ENCODE data around the gene CEP131.

CEP131 gene

DNA sequence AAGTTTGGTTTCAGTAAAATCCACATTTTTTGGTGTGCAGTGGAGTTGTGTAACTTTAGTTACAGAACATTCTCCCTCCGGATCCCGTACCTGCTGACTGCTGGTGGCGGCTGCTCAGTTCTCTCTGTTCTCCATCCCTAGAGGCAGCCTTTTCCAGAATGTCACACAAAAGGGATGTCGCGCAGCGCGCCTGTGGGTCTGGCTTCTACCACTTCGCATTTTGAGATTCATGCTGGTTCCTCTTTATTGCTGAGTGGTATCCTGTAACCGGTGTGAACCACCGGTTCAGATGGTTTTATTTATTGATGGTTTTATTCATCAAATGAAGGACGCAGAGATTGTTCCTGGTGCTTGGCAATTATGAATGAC is 981 bp upstream of the CEP131 start:
- DNase-seq (ENCODE audit: low spot score), result no peak

GRCh38 chr17:81222620-81222905 is 202 bp downstream of the CEP131 start:
- no peak for DNase-seq (ENCODE audit: low spot score)

DNA sequence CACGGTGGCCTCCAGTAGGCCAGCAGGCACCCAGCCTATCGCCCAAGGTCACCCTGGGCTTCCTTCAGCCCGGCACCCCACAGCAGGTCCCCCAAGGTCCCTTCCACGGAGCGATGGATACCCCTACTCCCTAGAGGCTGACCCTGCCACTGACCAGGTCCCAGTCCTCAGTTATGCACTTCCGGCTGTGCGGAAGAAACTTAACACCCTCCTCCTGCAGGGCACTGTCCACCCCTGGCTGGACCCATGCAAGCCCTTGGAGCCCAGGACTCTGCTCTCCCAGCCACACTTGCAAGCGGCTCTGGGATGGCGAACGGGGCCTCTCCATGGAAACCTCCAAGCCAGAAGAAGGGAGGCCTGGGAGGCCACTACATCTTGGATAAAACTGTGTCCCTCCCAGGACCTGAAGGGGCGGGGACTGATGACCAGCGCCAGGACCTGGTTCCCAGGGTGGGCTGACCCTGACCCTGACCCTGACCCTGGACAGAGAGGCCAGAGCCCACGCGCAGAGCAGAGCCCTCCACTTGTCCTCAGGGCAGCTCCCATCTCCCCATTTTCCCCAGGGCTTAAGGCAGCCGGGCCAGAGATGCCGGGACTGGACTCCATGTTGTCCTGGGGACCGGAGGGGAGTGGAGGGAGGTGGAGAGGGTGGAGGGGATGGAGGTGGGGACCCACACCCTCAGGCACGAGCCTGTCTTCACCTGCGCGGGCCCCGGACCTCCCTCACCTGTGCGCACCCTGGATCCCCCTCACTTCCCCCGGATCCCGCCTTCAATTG is 734 bp downstream of the CEP131 start:
- DNase-seq (ENCODE audit: low spot score), result no peak

DNA sequence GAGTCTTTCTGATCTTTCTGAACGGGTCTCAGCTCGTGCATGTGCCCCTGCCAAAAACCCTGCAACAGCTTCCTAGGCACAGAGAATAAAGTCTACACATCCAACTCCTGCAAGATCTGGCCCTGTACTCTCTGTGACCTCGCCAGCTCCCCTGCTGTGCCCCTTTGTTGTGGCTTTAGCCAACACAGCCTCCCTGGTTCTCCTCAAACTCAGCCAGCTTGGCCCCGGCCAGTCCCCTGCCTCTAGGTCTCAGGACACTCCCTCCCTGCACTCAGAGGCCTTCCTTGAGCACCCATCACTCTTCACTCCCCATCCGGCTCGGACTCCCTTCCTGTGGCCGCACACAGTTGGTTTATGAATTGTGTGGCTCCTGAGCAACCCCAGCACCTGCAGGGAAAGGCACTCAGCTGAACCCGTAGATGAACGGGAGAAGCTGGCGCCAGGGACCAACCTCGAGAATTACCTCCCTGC is 1.4 kb downstream of the CEP131 start:
- DNase-seq (ENCODE audit: low spot score), result peak; percentile 80

DNA sequence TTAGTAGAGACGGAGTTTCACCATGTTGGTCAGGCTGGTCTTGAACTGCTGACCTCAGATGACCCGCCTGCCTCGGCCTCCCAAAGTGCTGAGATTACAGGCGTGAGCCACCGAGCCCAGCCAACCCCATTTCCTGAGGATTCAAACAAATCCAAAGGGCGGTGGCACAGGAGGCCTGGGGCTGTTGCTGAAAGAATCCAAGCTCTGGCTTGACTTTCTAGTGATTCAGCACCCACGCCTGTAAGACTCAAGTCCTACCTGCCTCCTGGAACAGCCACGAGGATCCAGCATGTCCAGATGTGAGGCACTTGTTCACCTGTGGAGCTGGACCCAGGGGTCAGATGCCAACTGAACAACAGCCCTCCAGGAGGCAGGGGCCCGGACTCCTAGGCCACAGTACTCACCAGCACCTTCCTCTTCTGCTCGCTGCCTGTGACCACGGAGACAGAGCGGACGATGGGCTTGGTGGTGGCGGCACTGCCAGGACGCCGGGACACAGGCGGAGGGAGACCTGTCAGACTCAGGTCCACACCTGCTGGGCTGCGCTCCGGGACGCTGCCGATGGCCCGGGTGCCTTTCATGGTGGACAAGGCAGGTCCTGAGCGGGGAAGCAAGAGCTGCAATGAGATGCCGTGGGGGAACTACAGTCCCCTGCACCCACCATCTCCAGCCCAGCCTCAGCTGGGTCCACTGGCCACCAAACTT is 3.1 kb downstream of the CEP131 start:
- DNase-seq (ENCODE audit: low spot score), result no peak

DNA sequence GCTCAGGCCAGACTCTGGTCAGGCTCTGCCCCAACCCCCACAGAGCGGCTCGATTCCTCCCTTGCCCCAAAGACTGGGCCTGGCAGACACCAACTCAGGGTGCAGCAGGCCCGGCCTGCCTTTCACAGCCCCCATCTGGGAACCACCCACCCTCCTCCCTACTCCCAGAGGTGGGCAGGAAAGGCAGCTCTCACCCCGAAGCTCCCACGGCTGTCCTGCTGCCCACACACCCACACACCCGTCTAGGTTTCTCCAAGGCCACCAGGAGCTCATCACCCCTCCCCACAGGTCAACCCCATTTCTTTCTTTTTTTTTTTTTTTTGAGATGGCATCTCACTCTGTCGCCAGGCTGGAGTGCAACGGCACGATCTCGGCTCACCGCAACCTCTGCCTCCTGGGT is 3.8 kb downstream of the CEP131 start:
- DNase-seq (ENCODE audit: low spot score), result no peak

GRCh38 chr17:81218459-81218858 is 4.3 kb downstream of the CEP131 start:
- DNase-seq (ENCODE audit: low spot score), result no peak

DNA sequence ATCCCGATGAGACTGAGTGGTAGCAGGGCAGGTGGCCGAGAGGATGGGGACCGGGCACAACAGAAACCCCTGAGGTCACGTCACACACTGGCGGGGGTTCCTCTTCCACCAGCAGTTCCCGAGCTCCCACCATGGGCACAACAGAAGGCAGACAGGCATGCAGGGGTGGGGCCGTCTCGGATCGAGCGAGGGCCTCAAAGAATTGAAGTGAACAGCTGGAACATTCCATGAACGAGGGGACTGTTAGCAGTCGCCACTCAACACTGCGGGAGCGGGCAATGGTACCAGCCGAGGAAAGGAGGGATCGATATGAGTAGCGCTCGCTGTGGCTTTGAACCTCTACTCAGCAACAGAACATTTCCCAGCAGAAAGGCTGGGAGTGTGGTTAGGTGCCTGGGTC is 5.3 kb downstream of the CEP131 start:
- no peak for DNase-seq (ENCODE audit: low spot score)

DNA sequence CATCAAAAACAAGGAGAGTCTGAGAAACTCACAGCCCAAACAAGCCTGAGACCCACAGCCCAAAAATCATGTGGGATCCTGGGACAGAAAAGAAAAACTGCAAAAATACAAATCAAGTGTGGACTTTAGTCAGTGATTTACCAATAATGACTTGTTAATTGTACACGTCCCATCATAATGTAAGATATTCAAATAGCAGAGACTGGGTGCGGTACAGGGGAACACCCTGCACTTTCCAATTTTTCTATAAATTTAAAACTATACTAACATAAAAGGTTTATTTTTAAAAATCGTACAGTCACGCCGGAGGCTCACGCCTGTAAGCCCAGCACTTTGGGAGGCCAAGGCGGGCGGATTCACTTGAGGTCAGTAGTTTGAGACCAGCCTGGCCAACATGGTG is 8.8 kb downstream of the CEP131 start:
- DNase-seq (ENCODE audit: low spot score), result no peak

DNA sequence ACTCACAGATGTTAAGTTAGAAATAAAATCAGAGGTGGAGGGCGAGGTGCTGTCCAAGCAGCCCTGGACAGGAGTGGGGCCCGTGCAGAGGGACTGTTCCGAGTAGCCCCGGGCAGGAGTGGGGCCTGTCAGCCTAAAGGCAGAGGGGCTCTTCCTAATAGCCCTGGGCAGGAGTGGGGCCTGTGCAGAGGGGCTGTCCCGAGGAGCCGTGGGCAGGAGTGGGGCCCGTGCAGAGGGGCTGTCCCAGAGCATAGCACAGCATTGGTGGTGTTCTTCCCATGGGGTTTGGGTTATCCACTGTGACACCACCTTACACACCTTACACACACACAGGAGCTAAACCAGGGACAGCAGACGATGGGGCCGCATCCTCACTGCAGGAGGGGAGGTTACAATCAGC is 10.4 kb downstream of the CEP131 start:
- DNase-seq (ENCODE audit: low spot score), result no peak

DNA sequence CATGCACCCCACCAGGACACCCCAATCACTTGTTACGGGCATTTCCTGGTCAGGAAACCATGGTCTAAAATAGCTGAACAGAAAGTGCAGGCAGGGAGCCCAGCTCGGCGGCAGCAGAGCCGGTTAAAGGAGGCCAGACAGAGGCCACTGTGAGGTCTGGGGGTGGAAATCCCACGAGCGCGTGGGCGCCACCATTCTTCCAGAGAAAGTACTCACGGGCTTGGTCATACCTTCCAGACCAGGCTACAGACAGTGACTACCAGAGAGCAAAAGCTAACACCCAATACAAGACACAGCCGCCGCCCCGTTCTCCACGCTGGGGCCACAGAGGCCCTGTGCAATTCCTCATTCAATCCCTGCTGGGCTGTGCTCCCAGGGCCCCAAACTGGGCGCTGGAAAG is 11.9 kb downstream of the CEP131 start:
- no peak for DNase-seq (ENCODE audit: low spot score)

DNA sequence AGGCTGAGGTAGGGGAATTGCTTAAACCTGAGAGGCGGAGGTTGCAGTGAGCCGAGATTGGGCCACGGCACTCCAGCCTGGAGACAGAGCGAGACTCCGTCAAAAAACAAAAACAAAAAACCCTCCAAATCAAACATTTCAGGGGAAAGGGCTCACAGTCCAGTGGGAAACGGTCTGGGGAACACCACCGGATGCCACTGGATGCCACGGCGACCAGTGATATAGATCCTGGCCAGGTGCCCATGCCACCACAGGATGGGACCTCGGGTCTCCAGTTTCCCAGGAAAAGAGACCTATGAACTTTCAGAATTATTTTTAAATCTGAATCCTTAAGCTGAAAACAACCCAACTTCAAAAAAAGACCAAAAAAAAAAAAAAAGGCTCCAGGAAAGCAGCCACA is 12.3 kb downstream of the CEP131 start:
- no peak for DNase-seq (ENCODE audit: low spot score)

DNA sequence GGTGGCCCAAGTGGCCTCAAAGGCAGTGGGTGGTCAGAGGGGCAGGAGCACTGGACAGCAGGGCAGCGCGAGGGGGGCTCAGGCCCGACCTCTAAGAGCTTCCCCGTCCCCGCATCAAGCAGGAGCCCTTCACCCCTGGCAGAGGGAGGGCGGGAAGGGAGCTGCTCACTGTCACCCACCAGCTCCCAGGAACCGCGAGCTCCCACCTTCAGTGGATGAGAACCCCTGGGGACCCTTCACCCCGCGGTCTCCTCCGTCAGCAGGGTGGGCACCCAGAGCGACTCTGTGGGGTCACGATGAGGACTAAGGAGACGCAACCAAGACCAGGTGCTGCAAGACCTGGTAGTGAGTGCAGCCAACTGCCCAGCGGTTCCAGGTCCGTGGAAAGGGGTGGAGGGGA is 13.6 kb downstream of the CEP131 start:
- DNase-seq (ENCODE audit: low spot score), result no peak

DNA sequence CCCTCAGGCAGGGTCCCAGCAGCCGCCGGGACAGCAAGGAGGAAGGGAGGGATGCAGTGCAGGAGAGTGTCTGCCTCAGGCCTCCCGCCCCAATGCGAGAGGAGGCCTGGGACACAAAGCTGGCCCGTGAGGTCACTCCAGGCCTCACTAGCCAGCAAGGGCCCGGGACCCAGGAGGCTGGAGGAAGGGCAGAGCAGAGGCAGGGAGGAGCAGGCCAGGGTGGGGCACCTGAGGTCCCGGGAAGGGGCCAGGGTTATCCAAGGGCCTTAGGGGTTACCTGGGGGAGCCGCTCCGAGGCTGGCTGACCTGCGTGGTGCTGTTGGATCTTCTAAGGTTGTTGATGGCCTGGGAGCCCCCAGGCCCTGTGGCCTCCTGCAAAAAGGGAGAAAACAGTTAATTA is 14.1 kb downstream of the CEP131 start:
- DNase-seq (ENCODE audit: low spot score), result no peak

DNA sequence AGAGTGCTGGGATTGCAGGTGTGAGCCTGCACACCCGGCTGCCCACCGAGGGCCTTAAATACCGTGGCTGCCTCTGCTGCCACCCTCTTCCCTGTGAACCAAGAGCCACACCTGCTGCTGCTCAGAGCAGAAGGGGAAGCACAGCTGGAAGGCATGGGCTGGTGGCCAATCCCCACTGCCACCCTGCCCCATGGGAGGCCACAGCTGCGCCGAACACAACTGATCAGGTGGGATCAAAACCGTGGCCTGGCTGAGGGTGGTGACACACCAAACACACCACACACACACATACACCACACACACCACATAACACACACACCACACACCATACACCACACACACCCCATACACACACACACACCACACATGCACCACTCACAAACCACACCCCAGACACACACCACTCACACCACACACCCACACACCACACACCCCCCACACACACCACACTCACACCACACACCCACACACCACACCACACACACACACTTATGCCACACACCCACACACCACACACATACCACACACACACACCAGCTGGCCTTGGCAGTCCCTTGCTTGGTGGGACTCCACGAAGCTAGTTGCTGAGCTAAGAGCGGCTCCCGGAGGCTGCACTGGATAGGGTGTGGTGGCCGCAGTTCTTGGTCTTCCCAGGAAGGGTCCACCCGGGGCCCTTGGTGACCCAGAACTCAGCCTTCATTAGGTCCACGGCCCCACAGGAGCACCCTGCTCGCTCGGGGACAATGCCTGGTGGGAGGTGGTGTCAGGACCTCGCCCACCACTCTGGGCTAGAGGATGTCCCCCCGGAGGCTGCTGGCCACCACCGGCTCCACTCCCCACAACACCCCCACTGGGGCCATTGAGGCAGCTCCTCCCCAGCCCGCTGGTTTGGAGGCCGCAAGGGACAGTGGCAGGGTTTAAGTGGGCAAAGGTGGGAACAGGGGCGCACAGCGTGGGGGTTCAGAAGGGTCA is 14.9 kb downstream of the CEP131 start:
- DNase-seq (ENCODE audit: low spot score), result no peak

GRCh38 chr17:81206657-81207056 is 16.1 kb downstream of the CEP131 start:
- no peak for DNase-seq (ENCODE audit: low spot score)

DNA sequence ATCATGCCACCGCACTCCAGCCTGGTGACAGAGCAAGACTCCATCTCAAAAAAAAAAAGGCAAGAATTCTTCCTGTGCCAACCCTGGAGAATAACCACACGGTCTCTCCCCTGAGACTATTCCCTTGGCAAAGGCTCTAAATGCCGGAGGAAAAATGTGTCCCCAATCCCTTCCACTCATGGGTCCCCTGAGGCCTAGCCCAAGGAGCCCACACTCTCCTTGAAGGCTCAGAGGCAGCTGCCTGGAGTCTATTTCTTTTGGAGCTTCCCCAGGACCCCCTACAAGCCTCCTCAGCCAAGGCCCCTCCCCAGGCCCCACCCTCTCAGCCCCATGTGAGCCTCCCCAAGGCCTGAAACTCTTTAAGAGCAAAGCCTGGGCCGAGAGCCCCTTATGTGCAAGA is 16.6 kb downstream of the CEP131 start:
- DNase-seq (ENCODE audit: low spot score), result no peak

GRCh38 chr17:81204578-81204977 is 18.2 kb downstream of the CEP131 start:
- DNase-seq (ENCODE audit: low spot score), result no peak

- no peak for DNase-seq (ENCODE audit: low spot score)
Measured at GRCh38 chr17:81203136-81203535, 19.6 kb downstream of the CEP131 start.

GRCh38 chr17:81202318-81202717 is 20.4 kb downstream of the CEP131 start:
- no peak for DNase-seq (ENCODE audit: low spot score)

DNA sequence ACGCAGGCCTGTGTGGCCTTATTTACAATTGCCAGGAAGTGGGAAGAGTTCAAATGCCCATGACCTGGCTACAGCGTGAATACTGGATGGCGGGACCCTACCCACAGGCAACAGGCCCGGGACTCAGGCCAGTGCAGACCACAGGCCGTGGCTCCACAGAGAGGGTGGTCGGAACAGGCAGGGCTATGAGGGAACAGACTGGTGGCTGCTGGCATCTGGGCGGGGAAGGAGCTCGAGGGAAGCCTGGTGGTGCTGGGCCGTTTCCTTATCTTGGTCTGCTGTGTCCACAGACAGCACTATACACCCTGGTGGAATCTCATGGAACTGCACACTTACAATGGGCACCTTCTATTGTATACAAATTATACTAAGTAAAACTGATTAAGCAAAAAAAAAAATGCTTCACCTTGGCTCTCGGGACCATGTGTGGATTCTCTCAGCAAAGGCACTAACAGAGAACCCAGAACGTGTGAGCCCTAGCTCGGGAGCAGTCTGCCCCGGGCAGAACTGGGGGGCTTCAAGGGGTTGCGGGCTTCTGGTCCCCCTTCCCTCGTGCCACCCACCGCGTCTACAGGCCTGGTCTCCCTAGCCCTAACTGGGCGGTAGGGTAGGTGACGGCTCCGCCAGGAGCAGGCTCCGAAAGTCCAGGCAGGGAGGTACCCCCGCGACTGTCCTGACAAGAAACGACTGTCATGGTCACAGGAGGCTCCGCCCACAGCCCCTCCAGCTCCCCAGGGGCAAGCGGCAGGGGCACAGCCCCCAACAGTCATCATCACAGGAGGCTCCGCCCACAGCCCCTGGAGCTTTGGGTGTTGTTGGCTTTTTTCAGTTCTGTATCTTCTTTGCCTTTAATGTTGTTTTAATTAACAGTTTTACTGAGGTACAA is 21.8 kb downstream of the CEP131 start:
- no peak for DNase-seq (ENCODE audit: low spot score)

- no peak for DNase-seq (ENCODE audit: low spot score)
Measured at GRCh38 chr17:81200201-81200600, 22.6 kb downstream of the CEP131 start.
